GM12872 (cell line): Measurements from ENCODE around the gene AAR2.

Experiments used
- TF ChIP-seq, protein P1 (sequence below): IDR thresholded peaks from 3 replicates; pipeline ENCODE4 v1.5.1; 2011; ENCODE audit warnings: low read depth, mild to moderate bottlenecking, low read length, moderate library complexity; ENCODE audit not compliant: insufficient read depth

AAR2 gene

DNA sequence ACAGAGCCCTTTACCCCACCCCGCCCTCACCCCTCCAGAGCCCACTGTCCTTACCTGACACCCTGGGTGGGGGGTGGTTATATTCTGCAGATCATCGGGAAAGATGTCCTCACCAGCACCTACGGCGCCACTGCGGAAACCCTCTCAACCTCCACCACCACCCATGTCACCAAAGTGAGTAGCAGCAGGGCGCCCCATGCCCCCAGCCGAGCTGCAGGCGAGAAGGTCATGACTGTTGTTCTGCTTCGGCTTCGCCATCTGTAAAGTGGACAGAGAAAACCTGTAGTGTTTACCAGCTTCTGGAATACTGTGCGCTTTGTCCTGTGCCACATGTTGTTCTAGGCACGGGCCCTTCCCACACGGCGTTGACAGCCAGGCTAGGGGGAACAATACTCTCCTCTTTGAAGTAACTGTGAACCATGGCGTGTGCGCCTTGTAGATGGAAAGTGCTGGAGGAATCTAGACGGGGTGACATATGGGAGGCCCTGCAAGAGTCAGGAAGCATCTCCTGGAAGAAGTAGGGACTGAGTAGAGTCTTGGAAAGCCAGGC is 16.5 kb upstream of the AAR2 start:
- TF ChIP-seq, protein P1, sequence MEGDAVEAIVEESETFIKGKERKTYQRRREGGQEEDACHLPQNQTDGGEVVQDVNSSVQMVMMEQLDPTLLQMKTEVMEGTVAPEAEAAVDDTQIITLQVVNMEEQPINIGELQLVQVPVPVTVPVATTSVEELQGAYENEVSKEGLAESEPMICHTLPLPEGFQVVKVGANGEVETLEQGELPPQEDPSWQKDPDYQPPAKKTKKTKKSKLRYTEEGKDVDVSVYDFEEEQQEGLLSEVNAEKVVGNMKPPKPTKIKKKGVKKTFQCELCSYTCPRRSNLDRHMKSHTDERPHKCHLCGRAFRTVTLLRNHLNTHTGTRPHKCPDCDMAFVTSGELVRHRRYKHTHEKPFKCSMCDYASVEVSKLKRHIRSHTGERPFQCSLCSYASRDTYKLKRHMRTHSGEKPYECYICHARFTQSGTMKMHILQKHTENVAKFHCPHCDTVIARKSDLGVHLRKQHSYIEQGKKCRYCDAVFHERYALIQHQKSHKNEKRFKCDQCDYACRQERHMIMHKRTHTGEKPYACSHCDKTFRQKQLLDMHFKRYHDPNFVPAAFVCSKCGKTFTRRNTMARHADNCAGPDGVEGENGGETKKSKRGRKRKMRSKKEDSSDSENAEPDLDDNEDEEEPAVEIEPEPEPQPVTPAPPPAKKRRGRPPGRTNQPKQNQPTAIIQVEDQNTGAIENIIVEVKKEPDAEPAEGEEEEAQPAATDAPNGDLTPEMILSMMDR, result no peak

DNA sequence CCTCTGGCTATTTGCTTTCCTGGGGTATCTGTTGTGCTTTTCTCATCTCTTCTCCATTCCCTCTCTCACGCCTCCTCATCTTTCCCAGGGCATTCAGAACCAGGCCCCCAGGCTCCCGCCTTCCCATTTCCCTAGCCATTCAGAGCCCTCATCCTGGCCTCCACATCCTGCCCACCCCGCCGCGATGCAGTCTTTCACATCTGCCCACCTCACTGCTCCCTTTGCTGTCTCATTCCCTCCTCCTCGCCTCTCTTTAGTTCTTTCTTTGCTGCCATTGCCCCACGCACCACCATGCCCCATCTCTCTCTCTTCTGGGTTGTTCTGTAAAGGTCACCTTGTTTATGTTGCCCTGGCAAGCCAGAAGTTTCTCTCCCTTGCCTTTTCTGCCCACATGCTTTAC is 10.6 kb upstream of the AAR2 start:
- TF ChIP-seq, protein P1, result no peak

DNA sequence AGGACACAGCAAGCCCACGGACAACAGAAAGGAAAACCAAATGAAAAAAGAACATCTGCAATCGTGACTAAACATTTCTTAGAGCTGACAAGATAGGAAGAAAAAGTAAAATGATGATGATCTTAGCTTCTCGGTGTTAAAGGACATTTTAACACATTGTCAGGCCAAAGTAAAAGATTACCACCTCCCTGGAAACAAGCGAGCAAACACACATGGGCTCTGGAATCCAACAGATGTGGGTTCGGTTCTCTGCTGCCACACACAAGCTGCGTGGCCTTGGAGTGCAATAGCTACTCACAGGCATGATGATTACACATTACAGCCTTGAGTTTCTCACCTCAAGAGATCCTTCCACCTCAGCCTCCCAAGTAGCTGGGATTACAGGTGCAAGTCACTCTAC is 7.5 kb upstream of the AAR2 start:
- TF ChIP-seq, protein P1, result no peak

DNA sequence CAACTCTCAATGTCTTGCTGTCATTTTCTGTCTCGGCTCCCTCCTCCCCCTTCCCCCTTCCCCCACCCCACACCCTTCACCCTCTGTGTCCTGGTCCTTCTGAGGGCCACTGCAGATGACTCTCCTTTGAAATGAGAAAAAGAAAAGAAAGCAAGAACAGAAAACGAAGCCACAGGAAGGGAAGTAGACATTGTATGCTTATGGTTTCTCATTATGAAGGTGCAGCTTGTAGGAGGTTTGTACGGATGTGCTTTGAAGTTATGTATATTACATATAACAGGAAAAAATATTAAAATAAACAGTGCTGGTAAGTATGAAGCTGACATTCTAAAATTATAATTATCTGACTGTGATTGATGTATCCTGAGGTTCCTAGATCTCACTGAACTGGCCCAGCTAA is 6.3 kb upstream of the AAR2 start:
- TF ChIP-seq, protein P1, result no peak

- TF ChIP-seq, protein P1, result no peak
Measured at GRCh38 chr20:36231331-36231730, 4.9 kb upstream of the AAR2 start.

DNA sequence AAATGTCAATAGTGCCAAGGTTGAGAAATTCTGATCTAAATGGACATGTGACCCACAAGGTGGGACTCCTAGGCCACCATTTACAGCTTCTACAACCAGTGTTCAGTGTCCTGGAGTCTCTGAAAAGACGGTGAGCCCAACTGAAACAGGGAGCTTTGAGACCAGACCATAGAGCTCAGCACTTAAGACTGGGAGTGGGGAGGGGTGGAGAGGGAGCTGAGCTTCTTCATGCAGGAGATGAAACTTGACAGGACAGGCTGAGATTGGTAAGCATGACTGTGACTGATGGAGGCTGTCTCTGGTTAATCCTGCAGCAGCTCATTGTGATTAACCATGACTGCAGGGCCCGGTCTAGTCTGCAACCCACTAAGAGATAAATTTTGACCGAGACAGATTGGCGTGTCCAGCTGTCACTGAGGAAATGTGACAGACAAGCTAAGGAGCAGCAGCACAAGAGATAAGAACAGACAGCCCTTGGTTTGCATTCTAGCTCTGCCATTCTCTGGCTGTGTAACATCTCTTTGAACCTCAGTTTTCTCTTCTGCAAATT is 1.4 kb upstream of the AAR2 start:
- TF ChIP-seq, protein P1, result no peak

GRCh38 chr20:36236786-36237121 is 476 bp downstream of the AAR2 start:
- TF ChIP-seq, protein P1, result no peak
